ENCODE measurements around the gene SLAIN2. TPM values are rescaled to one million over a fixed set of nuclear protein-coding genes. Genes with fewer than 3 reads are reported as not detected.

Gene SLAIN2
- total RNA-seq, 1 experiment from 2014 or later: 30.8 TPM

DNA sequence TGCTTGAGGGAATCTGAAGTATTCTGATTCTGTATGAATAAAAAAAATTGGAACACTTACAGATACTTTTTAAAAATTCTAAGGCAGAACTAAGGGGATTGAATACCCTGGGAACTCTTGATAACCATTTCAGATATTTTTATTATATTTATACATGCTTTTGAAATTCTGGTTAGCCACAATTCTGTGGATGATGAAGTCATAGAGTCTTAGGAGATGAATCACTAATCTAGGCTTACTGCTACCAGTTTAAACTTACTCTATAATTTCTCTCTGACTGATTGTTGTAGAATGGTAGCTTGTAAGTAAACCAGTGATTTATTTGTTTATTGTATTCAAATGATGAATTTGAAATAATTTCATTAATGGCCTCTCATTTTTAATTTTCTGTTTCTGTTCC is 11.4 kb upstream of the SLAIN2 start:
- no peaks in the 10 kb centered on the region for H3K79me1 ChIP-seq (ENCODE audit: insufficient read depth, low read depth, low read length, poor library complexity, severe bottlenecking)
- no peak overlapping the region for H2BK20ac ChIP-seq (ENCODE audit: low read depth, low read length, poor library complexity, severe bottlenecking)
- no peak overlapping the region for H3T11ph ChIP-seq (ENCODE audit: low read length)
- H4K5ac ChIP-seq (ENCODE audit: insufficient read length, low read depth, low read length): no peak overlapping the region
- H3K56ac ChIP-seq (ENCODE audit: insufficient read length, low read depth, low read length): no peak overlapping the region
- H4K8ac ChIP-seq (replicated peaks; ENCODE audit: insufficient read length, low read depth, low read length): no peak overlapping the region
- no peaks in the 10 kb centered on the region for H3K27me3 Mint-ChIP-seq (ENCODE audit: low read depth)
- no peaks in the 10 kb centered on the region for H4K20me1 ChIP-seq (ENCODE audit: control insufficient read depth, insufficient read depth, insufficient read length)
- H3K23ac ChIP-seq (ENCODE audit: insufficient read length, low read depth, low read length): no peak overlapping the region
- H2BK5ac ChIP-seq (ENCODE audit: insufficient read length, low read length): no peak overlapping the region
- H3K9me3 ChIP-seq (ENCODE audit: control insufficient read depth, low read depth, low read length): no peaks in the 10 kb centered on the region
- no peak overlapping the region for H3K27ac Mint-ChIP-seq
- no peaks in the 10 kb centered on the region for H3K36me3 Mint-ChIP-seq (ENCODE audit: insufficient read depth in 1 of 3, low read depth in 3 of 3)
- H3K79me2 ChIP-seq (ENCODE audit: insufficient read depth, low read length): no peaks in the 10 kb centered on the region
- H3K27ac ChIP-seq (ENCODE audit: insufficient read length, low read depth, low read length): no peak overlapping the region
- H3K27me3 ChIP-seq (ENCODE audit: insufficient read depth, low read length): no peaks in the 10 kb centered on the region
- no peak overlapping the region for H3K4me3 Mint-ChIP-seq
- H2BK12ac ChIP-seq (ENCODE audit: insufficient read length, low read depth, low read length): no peak overlapping the region
- H3K9ac ChIP-seq (ENCODE audit: extremely low read depth, insufficient read length, low read length): no peak overlapping the region
- no peak overlapping the region for H4K91ac ChIP-seq (ENCODE audit: insufficient read length, low read depth, low read length)
- no peak overlapping the region for H2AK5ac ChIP-seq (ENCODE audit: insufficient read length, low read length)
- H3K9me3 Mint-ChIP-seq: no peaks in the 10 kb centered on the region
- no peak for TF ChIP-seq CTCF (conservative IDR thresholded peaks at IDR 0.05)
- no peaks in the 10 kb centered on the region for H3K4me1 Mint-ChIP-seq
- no peak overlapping the region for H2AFZ ChIP-seq (ENCODE audit: low read length)
- no peaks in the 10 kb centered on the region for H3K4me1 ChIP-seq (ENCODE audit: insufficient read depth, low read length)
- H2BK15ac ChIP-seq (ENCODE audit: low read depth, low read length): no peak overlapping the region
- H3K4me2 ChIP-seq (ENCODE audit: insufficient read depth, insufficient read length, low read length): no peak overlapping the region
- no peak overlapping the region for H2BK120ac ChIP-seq (ENCODE audit: low read depth, low read length, poor library complexity, severe bottlenecking)
- H3K4ac ChIP-seq (ENCODE audit: low read depth, low read length): no peak overlapping the region
- H3K23me2 ChIP-seq (ENCODE audit: insufficient read length, low read depth, low read length, poor library complexity, severe bottlenecking): no peaks in the 10 kb centered on the region
- no peak overlapping the region for H3K14ac ChIP-seq (ENCODE audit: insufficient read depth, low read length)
- no peak overlapping the region for H3K18ac ChIP-seq (ENCODE audit: insufficient read length, low read depth, low read length)
- DNase-seq: no peak

Measured in H9 (cell line).